Activated CD8-positive, alpha-beta T cell treated with anti-CD3 and anti-CD28 coated beads for 36 hours (primary cell): ENCODE data around the gene GNB4. TPM values are rescaled to one million over a fixed set of nuclear protein-coding genes. Genes with fewer than 3 reads are reported as not detected.

Experiments
- ATAC-seq: fragments of 200-7000 bp; cut with Tn5 transposase; one replicate; pipeline ENCODE4 v1.10.0; 2021; ENCODE audit warnings: mild to moderate bottlenecking, moderate library complexity
- CTCF ChIA-PET: fragments of 350-600 bp; sonication (Branson Sonifier 250); formaldehyde crosslinking; loops from one replicate; lab custom pipeline; 2021; ENCODE audit warnings: antibody characterized with exemption; lab: Charles Lee
- POLR2A ChIA-PET: fragments of 350-600 bp; sonication (Branson Sonifier 250); formaldehyde crosslinking; loops from one replicate; lab custom pipeline; 2021; ENCODE audit warnings: antibody characterized with exemption; lab: Charles Lee
- DNase-seq: peaks from one replicate; pipeline ENCODE4 v3.0.0-alpha.2; 2020
- H3K27ac Mint-ChIP-seq: one replicate; pipeline ENCODE4 v1.8.0; 2021; ENCODE audit warnings: mild to moderate bottlenecking, mixed read lengths
- H3K27me3 Mint-ChIP-seq: one replicate; pipeline ENCODE4 v1.8.0; 2021; ENCODE audit warnings: mixed read lengths
- H3K36me3 Mint-ChIP-seq: one replicate; pipeline ENCODE4 v1.8.0; 2021; ENCODE audit warnings: low read depth, mixed read lengths
- H3K4me1 Mint-ChIP-seq: one replicate; pipeline ENCODE4 v1.8.0; 2021; ENCODE audit warnings: low read depth, mixed read lengths
- H3K4me3 Mint-ChIP-seq: one replicate; pipeline ENCODE4 v1.8.0; 2021; ENCODE audit warnings: mild to moderate bottlenecking, moderate library complexity, mixed read lengths
- H3K9me3 Mint-ChIP-seq: one replicate; pipeline ENCODE4 v1.8.0; 2021; ENCODE audit warnings: mixed read lengths
- intact Hi-C: fragments of 100-400 bp; cut with micrococcal nuclease; formaldehyde crosslinking; loops from one replicate; pipeline ENCODE4 v1.10.0; 2022
- total RNA-seq, 2 experiments: library from RNA; stranded (reverse); gene quantifications; one replicate each; pipeline ENCODE4 v1.2.3, GENCODE V29; 2021
- TF ChIP-seq, protein P1 (sequence below): fragments of 200-600 bp; IDR thresholded peaks from one replicate; pipeline ENCODE4 v1.8.0; 2022; ENCODE audit warnings: antibody characterized with exemption, mild to moderate bottlenecking

GNB4 gene
- total RNA-seq: 1 to 10 TPM; 1.1 to 1.3 TPM

DNA sequence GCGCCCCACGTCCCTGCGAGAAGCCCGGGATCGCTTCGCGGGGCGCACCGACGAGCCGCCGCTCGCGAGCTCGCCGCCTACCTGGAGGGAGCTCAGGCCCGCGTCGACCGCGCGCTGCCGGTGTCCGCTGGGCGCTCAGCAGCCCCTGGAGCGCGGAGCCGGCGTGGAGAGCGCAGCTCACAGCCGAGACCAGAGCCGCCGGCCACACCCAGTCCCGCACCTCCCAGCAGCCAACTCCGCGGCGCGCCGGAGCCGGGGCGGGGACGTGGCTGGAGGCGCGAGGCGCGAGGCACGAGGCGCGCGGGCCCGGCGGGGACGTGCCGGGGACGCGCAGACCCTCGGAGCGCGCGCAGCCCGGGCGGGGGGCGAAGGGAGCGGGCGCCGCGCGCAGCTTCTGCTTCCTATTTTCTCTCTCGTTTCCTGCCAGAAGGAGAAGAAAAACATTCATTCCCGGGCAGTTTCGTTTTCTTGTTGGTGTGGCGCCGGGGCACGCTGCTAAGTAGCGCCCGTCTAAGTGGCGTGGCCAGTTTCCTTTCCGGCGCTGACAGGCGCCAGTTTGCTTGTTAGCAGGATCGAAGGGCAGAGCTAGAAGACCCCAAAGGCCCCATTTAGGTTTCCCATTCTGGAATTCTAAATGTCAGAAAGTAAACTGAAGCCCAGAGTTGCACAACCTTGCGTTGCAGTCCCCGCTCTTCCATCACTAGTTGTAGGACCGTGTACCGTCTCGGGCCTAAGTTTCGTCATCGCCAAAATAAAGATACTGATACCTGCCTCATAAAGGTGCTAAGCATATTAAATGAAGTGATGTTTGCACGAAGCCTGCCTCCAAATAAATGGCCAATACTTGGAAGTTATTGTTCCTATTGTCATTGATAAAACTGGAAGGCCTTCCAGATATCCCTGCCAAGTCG lies at the start of gene GNB4:
Gene GNB4, minus strand, starts transcription at position 206 of the 911 bp plus-strand sequence. CDS start 25,270 bp downstream, outside the sequence.
- intact Hi-C loops: no loop called here
- ChIA-PET CTCF (interaction anchor here (0.6 to 0.8 kb wide), 2 partner anchors 10 to 436 kb away, joined by 3 read pairs; no protein-coding TSS in a partner anchor), POLR2A (interaction anchor here (1.5 kb wide), 1 partner anchor 9 kb away, joined by 3 read pairs; no protein-coding TSS in a partner anchor)
- peak within 1 kb of the TSS; percentile 26 for H3K27ac Mint-ChIP-seq
- peaks cover 8% of the 10 kb centered on the region for H3K4me1 Mint-ChIP-seq
- TF ChIP-seq, protein P1, sequence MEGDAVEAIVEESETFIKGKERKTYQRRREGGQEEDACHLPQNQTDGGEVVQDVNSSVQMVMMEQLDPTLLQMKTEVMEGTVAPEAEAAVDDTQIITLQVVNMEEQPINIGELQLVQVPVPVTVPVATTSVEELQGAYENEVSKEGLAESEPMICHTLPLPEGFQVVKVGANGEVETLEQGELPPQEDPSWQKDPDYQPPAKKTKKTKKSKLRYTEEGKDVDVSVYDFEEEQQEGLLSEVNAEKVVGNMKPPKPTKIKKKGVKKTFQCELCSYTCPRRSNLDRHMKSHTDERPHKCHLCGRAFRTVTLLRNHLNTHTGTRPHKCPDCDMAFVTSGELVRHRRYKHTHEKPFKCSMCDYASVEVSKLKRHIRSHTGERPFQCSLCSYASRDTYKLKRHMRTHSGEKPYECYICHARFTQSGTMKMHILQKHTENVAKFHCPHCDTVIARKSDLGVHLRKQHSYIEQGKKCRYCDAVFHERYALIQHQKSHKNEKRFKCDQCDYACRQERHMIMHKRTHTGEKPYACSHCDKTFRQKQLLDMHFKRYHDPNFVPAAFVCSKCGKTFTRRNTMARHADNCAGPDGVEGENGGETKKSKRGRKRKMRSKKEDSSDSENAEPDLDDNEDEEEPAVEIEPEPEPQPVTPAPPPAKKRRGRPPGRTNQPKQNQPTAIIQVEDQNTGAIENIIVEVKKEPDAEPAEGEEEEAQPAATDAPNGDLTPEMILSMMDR: no peak
- peaks cover 55% of the 10 kb centered on the region for H3K27me3 Mint-ChIP-seq
- H3K36me3 Mint-ChIP-seq: peaks cover 2% of the 10 kb centered on the region
- ATAC-seq (peak; percentile 83), DNase-seq (peak; percentile 41)
- H3K4me3 Mint-ChIP-seq: peak within 1 kb of the TSS; percentile 69
- no peaks in the 10 kb centered on the region for H3K9me3 Mint-ChIP-seq

DNA sequence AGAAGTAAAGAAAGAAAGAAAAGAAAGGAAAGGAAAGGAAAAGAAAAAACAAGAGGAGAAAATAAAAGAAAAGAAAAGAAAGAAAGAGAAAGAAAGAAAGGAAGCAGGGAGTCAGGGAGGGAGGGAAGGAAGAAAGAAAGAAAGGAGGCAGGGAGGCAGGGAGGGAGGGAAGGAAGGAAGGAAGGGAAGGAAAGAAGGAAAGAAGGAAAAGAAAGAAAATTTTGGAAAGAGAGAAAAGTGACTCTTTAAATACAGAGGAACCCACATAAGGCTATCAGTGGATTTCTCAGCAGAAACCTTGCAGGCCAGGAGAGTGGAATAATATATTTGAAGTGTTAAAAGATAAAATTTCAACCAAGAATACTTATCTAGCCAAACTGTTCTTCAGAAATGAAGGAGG lies 44.2 kb upstream of the GNB4 start:
- no peaks in the 10 kb centered on the region for H3K27me3 Mint-ChIP-seq
- H3K9me3 Mint-ChIP-seq: peaks cover 39% of the 10 kb centered on the region
- intact Hi-C loops: no loop called here
- H3K27ac Mint-ChIP-seq: no peak overlapping the region
- CTCF ChIA-PET: interaction anchor here (1.6 kb wide), 1 partner anchor 10 kb away, joined by 4 read pairs; no protein-coding TSS in a partner anchor
- H3K36me3 Mint-ChIP-seq: no peaks in the 10 kb centered on the region
- DNase-seq (no peak), ATAC-seq (no peak)
- no peak overlapping the region for H3K4me3 Mint-ChIP-seq
- POLR2A ChIA-PET: no interaction called here
- TF ChIP-seq, protein P1: no peak
- no peaks in the 10 kb centered on the region for H3K4me1 Mint-ChIP-seq

DNA sequence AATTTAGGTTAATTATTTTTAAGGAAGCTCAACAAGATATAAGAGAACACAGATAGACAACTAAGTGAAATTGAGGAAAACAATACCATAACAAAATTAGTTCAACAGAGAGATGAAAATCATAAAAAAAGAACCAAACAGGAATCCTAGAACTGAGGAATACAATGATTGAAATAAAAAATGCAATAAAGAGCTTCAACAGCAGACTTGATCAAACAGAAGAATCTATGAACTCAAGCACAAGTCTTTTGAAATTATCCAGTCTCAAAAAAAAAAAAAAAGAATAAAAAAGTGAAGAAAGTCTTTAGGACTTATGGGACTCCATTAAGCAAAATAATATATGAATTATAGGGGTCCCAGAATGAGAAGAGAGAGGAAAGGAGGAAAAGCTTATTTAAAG lies 42.0 kb upstream of the GNB4 start:
- ATAC-seq (no peak), DNase-seq (no peak)
- ChIA-PET POLR2A (no interaction called here), CTCF (no interaction called here)
- Mint-ChIP-seq H3K4me3 (no peak overlapping the region), H3K27me3 (no peaks in the 10 kb centered on the region), H3K27ac (no peak overlapping the region), H3K36me3 (no peaks in the 10 kb centered on the region), H3K9me3 (peaks cover 40% of the 10 kb centered on the region), H3K4me1 (no peaks in the 10 kb centered on the region)
- intact Hi-C loops: no loop called here
- TF ChIP-seq, protein P1: no peak

DNA sequence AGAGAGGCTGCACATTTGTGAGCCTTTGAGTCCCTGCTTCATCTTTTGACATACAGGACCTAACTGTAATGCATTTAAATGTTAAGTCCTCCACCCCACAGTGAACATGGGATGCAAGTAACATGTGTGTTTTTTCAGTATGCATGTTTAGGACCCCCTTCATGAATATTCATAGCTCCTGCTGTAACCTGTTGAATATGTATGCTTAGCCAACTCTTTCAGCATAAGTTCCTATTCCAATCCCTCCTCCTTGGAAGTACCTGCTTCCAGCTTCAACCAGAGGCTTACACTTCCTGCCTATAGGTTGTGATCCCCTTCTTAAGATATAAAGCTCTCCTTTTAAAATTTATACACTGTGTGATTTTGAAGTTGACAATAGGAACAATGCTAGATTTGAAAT lies 36.9 kb upstream of the GNB4 start:
- POLR2A ChIA-PET: no interaction called here
- no peak overlapping the region for H3K27ac Mint-ChIP-seq
- CTCF ChIA-PET: no interaction called here

More for the DNA sequence above, 36.9 kb upstream of the GNB4 start:
- H3K4me1 Mint-ChIP-seq: no peaks in the 10 kb centered on the region
- no peaks in the 10 kb centered on the region for H3K36me3 Mint-ChIP-seq
- peaks cover 1% of the 10 kb centered on the region for H3K27me3 Mint-ChIP-seq
- intact Hi-C loops: no loop called here
- DNase-seq (no peak), ATAC-seq (no peak)
- TF ChIP-seq, protein P1: no peak
- H3K9me3 Mint-ChIP-seq: peaks cover 14% of the 10 kb centered on the region
- H3K4me3 Mint-ChIP-seq: no peak overlapping the region
